Thyroid gland (tissue), 4 donors: ENCODE results near the gene FRMD4A.

Experiments used
- CTCF ChIP-seq, 6 experiments: fragments of 200-600 bp in 3 of 6; fragments of 450-650 bp in 3 of 6; sonication (generic) in 3 of 6; IDR thresholded peaks; one replicate each; pipeline ENCODE4 v1.5.1; 2016 to 2019; ENCODE audit warnings: antibody characterized with exemption in 6 of 6, mild to moderate bottlenecking in 2 of 6, inconsistent platforms in 1 of 6, moderate library complexity in 1 of 6
- POLR2A ChIP-seq, 2 donors: fragments of 450-650 bp; IDR thresholded peaks; one replicate each; pipeline ENCODE4 v1.6.1; 2017; ENCODE audit warnings: antibody characterized with exemption in 2 of 2, mild to moderate bottlenecking in 2 of 2, moderate library complexity in 1 of 2

- no peak for TF ChIP-seq CTCF (IDR thresholded peaks at IDR 0.05)
- no peak for TF ChIP-seq POLR2A (IDR thresholded peaks at IDR 0.05)
Measured at GRCh38 chr10:14244147-14244546, 86.6 kb downstream of the FRMD4A start.
